Heart left ventricle (tissue), 13 donors: ENCODE results near the gene TSC2.

Experiments
- POLR2A ChIP-seq, 2 donors: fragments of 450-650 bp; IDR thresholded peaks; one replicate each; pipeline ENCODE4 v1.6.1; 2017; ENCODE audit warnings: antibody characterized with exemption in 2 of 2, mild to moderate bottlenecking in 2 of 2, moderate library complexity in 2 of 2
- TF ChIP-seq, protein P1 (sequence below), 12 donors: fragments of 200-600 bp; sonication (generic) in 4 of 12; IDR thresholded peaks; one replicate each; pipeline versions ENCODE4 v1.5.0 to v1.8.0; 2018 to 2022; ENCODE audit warnings: antibody characterized with exemption in 12 of 12, mild to moderate bottlenecking in 5 of 12
- donor health status: ischemic (EF 13 %, LVEDD 7.1; RV severe dilation, severe dysfunction).
- donor health status: DM: no; HTN: yes; CAD: no.
- donor health status: DM: no; HTN: no; CAD: no.
- donor health status: ischemic (EF 25% LVEDD 6.9; RV normal size, moderate dysfunction).
- donor health status: ischemic (EF 25% LVEDD 5.7; RV mildly dilated, moderate dysfunction).
- donor health status: ischemic (EF 35%, LVEDD 5.7; RV mildly dilated, moderate dysfunction).
- donor health status: nonischemic (EF 11% LVEDD 7.7; RV severe dilation, severe dysfunction).
- donor health status: DM: yes; HTN: yes; CAD: no.
- donor health status: PGD.
- donor health status: ischemic (EF 29% LVEDD 5.4; RV normal size, mild dysfunction).
- donor health status: nonischemic (EF 23%, LVEDD 6.1; RV moderate dilation, normal function).

DNA sequence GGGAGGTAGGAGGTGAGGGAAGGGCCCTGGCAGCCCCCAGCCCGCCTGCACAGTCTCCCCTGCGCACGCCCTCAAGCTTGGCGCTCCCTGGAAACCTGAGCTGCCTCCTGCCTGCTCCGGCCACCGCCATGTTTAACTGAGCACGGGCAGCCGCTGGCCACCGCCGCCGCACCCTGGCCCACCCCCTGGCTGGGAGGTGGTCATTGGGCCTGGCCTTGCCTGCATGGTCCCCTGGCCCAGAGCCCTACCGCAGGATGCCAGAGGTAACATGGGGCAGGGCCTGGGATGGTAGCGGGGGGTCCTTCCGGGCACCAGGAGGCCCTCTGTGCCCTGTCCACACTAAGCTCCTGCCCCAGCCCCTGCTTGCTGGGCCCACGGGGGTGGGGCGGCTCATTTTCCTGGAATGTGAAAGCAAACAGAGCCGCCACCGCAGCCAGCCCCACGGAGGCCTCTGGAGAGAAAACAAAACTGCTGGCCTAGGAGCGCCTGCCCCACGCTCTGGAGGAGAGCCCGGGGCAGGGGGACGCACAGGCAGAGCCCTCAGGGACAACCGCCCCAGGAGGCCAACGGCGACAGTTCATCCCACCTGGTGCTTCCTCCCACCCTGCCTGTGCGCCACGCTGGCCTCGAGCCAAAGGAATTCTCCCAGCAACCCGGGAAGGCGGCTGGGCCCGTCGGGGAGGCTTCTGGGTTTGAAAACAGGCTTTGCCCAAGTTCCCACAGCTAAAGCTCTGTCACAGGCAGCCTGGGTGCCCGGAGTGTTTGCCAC, 12.2 kb upstream of the TSC2 start:
- TF ChIP-seq, protein P1, sequence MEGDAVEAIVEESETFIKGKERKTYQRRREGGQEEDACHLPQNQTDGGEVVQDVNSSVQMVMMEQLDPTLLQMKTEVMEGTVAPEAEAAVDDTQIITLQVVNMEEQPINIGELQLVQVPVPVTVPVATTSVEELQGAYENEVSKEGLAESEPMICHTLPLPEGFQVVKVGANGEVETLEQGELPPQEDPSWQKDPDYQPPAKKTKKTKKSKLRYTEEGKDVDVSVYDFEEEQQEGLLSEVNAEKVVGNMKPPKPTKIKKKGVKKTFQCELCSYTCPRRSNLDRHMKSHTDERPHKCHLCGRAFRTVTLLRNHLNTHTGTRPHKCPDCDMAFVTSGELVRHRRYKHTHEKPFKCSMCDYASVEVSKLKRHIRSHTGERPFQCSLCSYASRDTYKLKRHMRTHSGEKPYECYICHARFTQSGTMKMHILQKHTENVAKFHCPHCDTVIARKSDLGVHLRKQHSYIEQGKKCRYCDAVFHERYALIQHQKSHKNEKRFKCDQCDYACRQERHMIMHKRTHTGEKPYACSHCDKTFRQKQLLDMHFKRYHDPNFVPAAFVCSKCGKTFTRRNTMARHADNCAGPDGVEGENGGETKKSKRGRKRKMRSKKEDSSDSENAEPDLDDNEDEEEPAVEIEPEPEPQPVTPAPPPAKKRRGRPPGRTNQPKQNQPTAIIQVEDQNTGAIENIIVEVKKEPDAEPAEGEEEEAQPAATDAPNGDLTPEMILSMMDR (IDR thresholded peaks at IDR 0.05) = no peak
- TF ChIP-seq POLR2A (IDR thresholded peaks at IDR 0.05) = no peak
